Measurements from ENCODE around the gene GALNS.

GALNS gene

GRCh38 chr16:88884569-88885271, 28.0 kb upstream of the GALNS start:
- no peak for TF ChIP-seq POLR2A (IDR thresholded peaks at IDR 0.05; ENCODE audit: low read length)
- TF ChIP-seq GATA1 (IDR thresholded peaks at IDR 0.05; ENCODE audit: low read depth, low read length), result no peak
- DNase-seq, result no peak

- no peak for DNase-seq
- TF ChIP-seq POLR2A (IDR thresholded peaks at IDR 0.05; ENCODE audit: low read length) (no peak), GATA1 (IDR thresholded peaks at IDR 0.05; ENCODE audit: low read depth, low read length) (no peak)
Measured at GRCh38 chr16:88883946-88884345, 27.2 kb upstream of the GALNS start.

- no peak for DNase-seq
- no peak for TF ChIP-seq GATA1 (IDR thresholded peaks at IDR 0.05; ENCODE audit: low read depth, low read length)
- no peak for TF ChIP-seq POLR2A (IDR thresholded peaks at IDR 0.05; ENCODE audit: low read length)
Measured at GRCh38 chr16:88883117-88883895, 26.6 kb upstream of the GALNS start.

DNA sequence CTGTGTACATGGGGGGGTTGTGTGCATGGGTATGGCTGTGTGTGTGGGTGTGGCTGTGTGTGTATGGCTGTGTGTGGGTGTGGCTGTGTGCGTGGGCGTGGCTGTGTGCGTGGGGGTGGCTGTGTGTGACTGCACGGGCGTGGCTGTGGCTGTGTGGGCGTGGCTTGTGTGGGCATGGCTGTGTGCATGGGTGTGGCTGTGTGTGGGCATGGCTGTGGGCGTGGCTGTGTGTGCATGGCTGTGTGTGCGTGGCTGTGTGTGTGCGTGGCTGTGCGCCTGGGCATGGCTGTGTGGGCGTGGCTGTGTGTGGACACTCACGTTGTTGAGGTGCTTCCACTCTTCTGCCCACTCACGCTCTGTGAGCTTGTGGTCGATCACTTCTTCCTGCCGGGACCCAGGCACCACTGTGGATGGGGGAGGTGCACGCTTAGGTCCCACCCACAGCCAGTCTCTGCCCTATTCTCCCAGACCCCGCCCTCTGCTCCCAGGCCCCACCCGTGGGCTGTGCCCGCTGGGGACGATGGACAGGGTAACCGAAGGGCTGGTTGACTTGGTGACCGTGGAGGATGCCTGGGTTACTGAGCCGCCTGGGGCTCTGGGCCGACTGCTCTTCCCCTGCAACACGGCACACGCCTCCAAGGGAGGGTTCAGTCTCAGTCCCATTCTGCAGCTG, 25.7 kb upstream of the GALNS start:
- peak; percentile 71 to 80 for DNase-seq
- TF ChIP-seq GATA1 (IDR thresholded peaks at IDR 0.05; ENCODE audit: low read depth, low read length), result no peak

DNA sequence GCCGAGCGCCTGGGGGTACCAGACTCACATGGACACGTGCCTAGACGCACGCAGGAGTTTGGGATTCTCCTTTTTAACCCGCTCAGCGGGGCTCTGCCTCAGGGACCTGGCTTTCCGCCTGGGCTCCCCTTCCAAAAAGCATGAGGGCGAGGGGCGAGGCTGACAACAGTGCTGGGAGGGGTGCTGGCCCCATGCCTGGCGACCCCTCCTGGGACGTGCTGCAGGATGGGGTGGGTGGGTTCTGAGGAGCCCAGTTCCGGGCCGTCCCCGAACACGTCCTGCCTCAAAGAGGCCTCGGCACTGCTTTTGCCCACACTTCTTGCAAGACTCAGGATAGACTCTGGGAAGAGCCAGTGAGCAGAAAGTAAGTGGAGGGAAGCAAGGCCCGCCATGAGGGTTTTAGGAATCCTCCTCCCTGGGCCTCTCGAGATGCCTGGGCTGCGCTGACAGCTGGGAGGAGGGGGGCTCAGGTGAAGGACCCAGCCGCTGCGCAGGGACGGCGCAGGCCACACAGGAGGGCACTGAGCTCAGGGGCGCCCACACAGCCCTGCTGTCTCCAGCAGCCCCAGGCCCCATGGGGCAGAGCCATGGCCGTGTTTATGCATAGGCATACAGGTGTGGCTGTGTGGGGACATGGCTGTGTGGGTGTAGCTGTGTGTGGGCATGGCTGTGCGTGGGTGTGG, 25.1 kb upstream of the GALNS start:
- no peak for DNase-seq
- TF ChIP-seq POLR2A (IDR thresholded peaks at IDR 0.05; ENCODE audit: low read length), result no peak
- TF ChIP-seq GATA1 (IDR thresholded peaks at IDR 0.05; ENCODE audit: low read depth, low read length), result no peak

GRCh38 chr16:88881007-88881615, 24.4 kb upstream of the GALNS start:
- TF ChIP-seq GATA1 (IDR thresholded peaks at IDR 0.05; ENCODE audit: low read depth, low read length) (no peak), POLR2A (IDR thresholded peaks at IDR 0.05; ENCODE audit: low read length) (no peak)
- no peak for DNase-seq

GRCh38 chr16:88880226-88881006, 23.7 kb upstream of the GALNS start:
- TF ChIP-seq GATA1 (IDR thresholded peaks at IDR 0.05; ENCODE audit: low read depth, low read length) (no peak), POLR2A (IDR thresholded peaks at IDR 0.05; ENCODE audit: low read length) (no peak)
- DNase-seq, result no peak

DNA sequence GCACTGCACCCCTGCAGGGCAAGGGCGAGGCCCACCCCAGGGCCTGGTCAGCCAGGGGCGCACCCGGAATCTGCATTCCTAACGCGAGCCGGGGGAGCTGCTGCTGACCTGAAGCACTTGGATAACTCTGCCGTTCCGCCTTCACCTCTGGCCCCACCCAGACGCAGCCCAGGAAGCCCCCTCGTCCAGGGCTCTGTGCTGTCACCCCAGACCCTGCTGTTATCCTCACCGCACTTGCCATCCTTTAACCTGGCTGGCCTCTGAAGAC, 23.0 kb upstream of the GALNS start:
- no peak for DNase-seq
- no peak for TF ChIP-seq POLR2A (IDR thresholded peaks at IDR 0.05; ENCODE audit: low read length)
- TF ChIP-seq GATA1 (IDR thresholded peaks at IDR 0.05; ENCODE audit: low read depth, low read length), result no peak

DNA sequence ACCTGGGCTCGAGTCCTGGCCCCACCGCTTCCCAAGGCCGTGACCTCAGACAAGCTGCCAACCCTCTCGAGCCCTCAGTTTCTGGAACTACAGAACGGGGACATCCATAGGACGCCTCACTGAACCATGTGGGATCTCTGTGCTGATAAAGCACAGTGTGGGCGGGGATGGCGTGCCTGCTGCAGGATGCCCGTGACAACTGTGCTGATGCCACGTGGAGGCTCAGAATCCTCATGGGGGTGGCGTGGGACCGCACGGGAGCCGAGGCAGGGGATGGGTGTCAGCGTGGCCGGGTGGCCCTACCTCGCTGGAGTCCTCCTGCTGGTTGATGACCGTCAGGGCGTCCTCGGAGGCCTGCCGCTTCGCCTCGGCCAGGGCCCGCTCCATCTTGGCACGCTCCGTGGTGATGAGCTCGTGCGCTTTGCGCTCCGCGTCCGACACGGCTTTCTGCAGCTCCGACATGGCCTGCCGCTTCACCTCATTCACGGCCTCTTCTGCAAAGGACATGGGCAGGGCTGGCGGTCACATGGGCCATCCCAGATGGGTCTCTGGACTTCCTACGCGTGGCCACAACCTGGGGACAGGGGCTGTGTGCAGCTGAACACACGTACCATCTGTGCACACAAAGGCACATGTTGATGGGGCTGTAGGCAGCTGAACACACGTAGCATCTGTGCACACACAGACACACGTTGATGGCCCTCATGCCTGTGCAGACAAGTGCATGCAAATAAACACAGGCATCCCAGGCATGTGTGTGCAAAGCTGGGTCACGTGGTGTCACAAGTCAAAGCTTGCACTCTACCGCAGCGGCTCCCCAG, 22.4 kb upstream of the GALNS start:
- DNase-seq, result no peak
- TF ChIP-seq POLR2A (IDR thresholded peaks at IDR 0.05; ENCODE audit: low read length) (no peak), GATA1 (IDR thresholded peaks at IDR 0.05; ENCODE audit: low read depth, low read length) (no peak)

DNA sequence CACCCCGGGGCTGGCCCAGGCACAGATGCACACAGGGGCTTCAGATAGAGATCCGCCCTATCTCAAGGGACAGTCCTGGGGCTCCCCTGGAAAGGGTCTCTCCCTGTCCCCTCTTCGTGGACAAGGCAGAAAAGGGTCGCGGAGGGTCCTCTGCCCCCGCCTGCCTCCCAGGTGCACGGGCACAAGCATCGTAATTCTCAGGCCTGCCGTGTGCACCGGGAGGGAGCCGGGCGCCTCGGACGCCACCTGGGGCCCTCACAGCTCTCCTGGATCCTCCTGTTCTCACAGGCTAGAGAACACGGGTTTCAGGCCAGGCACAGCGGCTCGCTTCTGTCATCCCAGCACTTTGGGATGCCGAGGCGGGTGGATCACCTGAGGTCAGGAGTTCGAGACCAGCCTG, 21.6 kb upstream of the GALNS start:
- TF ChIP-seq POLR2A (IDR thresholded peaks at IDR 0.05; ENCODE audit: low read length) (no peak), GATA1 (IDR thresholded peaks at IDR 0.05; ENCODE audit: low read depth, low read length) (no peak)

GRCh38 chr16:88877564-88878289, 21.0 kb upstream of the GALNS start:
- TF ChIP-seq GATA1 (IDR thresholded peaks at IDR 0.05; ENCODE audit: low read depth, low read length) (no peak), POLR2A (IDR thresholded peaks at IDR 0.05; ENCODE audit: low read length) (no peak)
- no peak for DNase-seq

More for the DNA sequence above, 21.6 kb upstream of the GALNS start:
- DNase-seq, result no peak
